Fibroblast of skin of abdomen (primary cell): ENCODE data around the gene PKN1.
A peak's percentile ranks its signal among the peaks of the same experiment; 100 is the strongest.

Experiments used
- DNase-seq: peaks from one replicate; pipeline ENCODE4 v3.0.0-alpha.2; 2013

PKN1 gene

GRCh38 chr19:14467391-14467790 lies 34.3 kb downstream of the PKN1 start:
- no peak for DNase-seq

GRCh38 chr19:14467816-14468215 lies 34.7 kb downstream of the PKN1 start:
- no peak for DNase-seq

DNA sequence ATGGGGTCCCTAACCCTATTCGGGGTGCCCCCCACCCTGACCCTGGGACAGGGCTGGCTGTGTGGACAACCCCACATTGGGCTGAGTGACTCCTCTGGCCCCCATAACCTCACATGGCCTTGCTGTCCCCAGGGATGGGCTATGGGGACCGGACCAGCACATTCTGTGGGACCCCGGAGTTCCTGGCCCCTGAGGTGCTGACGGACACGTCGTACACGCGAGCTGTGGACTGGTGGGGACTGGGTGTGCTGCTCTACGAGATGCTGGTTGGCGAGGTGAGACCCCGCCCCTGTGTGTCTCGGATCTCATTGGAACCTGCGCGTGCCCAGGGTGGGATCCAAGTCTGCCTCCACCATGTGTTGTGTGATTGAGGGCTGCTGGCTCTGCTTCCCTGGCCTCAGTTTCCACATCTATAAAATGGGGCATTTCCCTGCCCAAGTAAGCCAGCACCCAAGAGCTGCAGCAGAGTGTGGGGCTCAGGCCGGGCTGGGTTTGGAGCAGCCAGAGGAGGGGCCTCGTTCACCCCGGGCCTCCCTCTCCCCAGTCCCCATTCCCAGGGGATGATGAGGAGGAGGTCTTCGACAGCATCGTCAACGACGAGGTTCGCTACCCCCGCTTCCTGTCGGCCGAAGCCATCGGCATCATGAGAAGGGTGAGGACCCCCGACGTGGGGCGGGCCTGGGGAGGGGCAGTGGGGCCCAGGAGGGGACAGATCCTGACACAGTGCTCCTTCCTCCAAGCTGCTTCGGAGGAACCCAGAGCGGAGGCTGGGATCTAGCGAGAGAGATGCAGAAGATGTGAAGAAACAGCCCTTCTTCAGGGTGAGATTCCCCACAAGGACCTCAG lies 37.1 kb downstream of the PKN1 start:
- no peak for DNase-seq

GRCh38 chr19:14471436-14472187 lies 38.5 kb downstream of the PKN1 start:
- DNase-seq = no peak

DNA sequence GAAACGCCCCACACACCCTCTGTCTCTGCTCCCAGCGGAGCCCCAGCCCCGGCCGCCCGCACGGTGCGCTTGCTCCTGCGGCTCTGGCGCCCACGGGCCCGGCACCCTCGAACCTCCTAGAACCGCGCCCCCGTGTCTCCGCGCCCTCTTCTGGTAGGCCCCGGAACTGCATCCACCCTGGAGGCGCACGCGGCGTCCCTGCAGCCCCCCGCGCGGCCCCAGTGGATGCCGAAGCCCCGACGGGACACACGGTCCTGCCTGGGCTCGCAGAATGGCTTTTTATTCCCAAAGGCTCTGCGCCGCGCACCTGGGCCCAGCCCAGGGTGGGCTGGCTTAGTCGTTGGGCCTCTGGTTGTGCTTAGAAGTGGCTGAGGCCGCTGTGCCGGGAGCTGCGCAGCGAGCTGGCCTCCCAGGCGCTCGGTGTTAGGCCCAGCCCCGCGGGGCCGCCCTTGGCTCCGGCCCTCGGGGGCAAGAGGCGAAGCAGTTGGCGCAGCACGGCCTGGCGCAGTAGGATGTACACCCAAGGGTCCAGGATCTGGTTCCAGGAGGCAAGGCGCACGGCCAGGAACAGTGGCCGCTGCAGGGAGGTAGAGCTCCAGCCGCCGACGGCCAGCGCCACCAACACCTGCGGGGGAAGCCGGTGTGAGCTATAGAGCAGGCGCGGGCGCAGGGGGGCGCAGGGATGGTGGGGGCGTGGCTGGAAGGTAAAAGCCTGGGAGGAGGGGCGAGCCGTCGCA lies 39.3 kb downstream of the PKN1 start:
- DNase-seq = peak; percentile 48

DNA sequence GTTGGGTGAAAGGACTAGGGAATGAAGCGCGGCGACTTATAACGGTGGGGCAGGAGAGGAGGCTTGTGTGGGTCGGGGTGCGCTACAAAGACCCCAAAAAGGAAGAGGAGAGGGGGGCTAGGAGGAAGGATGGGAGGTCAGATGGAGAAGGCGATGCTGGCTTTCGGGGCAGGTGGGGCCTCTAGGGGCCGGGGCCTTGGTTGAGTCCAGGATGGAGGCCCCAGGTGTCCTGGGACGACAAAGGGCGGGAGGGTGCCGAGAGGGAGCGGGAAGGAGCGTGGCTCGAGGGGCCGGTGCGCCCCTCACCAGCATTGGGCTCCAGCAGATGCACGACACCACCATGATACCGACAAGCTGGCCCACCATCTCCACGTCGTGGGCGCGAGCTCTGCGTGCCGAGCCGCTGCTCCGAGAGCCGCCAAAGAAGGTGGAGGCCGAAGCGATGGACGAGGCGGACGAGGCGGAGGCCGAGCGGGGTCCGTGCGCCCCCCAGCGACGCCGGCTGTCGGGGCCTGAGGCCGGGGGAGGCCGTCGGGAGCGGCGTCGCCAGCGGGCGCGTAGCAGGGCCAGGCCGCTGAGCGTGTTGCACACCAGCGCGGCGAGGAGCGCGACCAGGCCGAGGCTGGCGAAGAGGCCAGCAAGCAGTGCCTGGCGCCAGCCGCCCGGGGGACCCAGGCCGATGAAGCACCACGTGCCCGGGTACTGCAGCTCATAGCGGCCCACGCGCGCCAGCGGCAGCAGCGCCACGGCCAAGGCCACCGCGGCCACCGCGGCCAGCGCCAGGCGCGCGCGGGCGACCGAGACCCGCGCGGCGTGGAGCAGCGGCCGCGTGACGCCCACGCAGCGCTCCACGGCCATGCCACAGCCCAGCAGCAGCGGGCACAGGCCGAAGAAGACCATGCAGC lies 40.2 kb downstream of the PKN1 start:
- no peak for DNase-seq

GRCh38 chr19:14473978-14474578 lies 41.0 kb downstream of the PKN1 start:
- no peak for DNase-seq

GRCh38 chr19:14474827-14475226 lies 41.7 kb downstream of the PKN1 start:
- DNase-seq = no peak

GRCh38 chr19:14475251-14476073 lies 42.4 kb downstream of the PKN1 start, which contains the start of gene PTGER1:
Gene PTGER1 (minus strand): TSS chr19:14475354. CDS start chr19:14474320, 1,034 bp downstream.
- peak; percentile 38 for DNase-seq

GRCh38 chr19:14476327-14476672 lies 43.2 kb downstream of the PKN1 start:
- no peak for DNase-seq

DNA sequence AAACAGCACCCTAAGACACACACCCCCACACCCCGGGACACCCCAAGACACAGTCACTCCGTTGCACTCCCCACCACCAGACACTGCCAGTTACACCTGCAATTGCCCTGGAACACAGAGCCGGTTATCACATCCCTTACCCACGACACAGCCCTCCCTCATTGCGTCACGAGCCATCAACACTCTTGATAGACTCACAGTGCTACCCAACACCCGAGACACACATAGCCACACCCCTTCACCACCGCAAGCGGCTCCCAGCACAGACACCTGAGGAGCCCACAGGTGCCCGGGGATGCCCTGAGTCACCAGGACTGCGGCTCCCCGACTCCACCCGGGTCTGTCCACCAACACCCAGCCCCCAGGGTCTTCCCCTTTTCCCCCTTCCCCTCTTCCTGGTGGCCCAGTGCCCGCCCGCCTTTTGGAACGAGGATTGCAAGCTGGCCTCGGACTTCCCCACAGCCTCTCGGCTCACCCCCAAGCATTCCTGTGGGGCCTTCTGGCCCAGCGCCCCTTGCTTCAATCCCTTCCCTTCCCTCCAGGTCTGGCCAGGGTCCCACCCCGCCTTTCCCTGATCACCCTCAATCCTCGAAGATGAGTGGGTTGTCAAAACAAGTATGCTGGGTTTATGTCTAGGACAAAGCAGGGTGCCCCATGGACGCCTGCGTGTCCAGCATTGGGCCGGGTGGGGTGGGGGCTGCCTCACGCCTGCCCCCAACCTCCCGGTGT lies 43.7 kb downstream of the PKN1 start:
- DNase-seq = peak; percentile 79

DNA sequence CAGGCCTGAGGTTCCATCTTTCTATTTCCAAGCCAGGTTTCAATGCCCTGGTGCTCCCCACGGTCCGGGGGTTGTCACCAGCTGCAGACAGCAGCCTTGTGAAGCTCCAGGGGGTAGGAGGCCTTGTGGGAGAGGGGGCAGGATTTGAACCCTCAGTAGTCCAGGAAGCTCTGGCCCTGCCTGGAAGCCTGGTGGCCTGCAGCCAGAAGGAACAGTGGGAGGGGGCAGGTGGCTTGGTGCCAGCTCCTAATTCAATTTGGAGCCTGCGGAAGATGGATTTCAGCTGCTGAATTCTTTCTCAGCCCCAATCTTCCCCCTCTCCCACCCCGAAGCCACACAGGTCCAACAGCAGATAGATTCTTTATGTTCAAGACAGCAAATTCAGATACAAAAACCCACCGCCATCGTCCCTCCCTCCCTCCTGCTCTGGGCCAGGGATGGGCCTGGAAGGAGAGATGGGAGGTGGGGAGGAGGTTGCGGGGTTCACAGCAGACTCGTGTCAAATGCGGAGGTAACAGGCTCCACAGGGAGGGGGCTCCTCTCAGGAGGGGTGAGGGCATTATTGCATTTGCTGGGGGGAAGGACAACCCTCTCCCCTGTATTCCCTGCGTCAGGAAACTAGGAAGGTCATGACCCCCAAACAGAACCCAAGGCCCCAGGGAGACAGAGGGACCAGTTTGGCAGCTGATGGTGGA lies 44.5 kb downstream of the PKN1 start:
- DNase-seq = peak; percentile 74

DNA sequence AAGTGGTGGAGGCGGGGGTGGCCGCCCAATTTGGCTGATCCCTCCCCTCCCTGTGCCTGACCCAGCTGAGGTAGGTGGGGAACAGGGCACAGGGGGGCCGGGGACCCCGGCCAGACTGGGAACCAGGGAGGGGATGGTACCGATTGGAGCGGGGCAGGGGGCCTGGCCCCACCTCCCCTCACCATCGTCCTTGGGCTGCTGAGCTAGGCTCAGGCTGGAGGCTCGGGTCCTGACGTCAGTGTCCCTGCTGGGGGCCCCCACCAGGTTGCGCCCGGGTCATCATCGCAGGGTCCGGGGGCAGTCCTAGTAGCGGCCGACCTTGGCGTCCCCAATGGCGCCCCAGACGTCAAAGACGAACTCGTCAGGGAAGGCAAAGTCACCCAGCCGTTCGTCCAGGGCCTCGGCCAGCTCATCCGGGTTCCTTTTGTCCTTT lies 45.0 kb downstream of the PKN1 start:
- DNase-seq = no peak

DNA sequence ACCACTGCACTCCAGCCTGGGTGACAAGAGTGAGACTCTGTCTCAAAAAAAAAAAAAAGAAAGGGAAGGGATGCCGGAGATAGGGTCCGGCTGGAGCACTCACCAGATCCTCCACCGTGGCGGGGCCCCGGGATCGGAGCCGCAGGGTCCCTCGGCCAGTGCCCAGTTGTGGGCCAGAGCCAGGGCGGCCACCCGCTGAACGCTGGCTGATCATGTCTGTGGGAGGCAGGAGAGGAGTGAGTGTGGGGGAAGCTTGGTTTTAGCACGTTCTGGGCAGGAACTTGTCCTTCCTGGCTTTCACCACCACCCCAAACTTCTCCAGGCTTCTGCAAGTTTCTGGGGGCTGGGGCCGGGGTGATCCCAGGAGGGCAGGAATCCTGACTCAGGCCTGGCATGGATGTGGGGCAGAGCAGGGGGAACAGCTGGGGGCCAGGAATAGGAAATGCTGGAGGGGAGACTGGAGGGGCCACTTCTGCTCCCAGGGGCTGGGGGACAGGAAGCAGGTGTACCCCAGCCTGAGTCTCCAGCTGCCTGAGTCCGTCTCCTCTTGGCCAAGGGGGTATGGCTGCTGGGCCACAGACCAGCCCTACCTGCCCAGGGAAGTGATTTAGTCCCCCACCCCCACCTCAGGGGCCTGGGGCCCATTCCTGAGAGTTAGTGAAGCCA lies 46.3 kb downstream of the PKN1 start:
- no peak for DNase-seq

- DNase-seq = no peak
These were observed 47.0 kb downstream of the PKN1 start for GRCh38 chr19:14479975-14480699.

- peak; percentile 67 for DNase-seq
These were observed 47.6 kb downstream of the PKN1 start for GRCh38 chr19:14480700-14481079.

DNA sequence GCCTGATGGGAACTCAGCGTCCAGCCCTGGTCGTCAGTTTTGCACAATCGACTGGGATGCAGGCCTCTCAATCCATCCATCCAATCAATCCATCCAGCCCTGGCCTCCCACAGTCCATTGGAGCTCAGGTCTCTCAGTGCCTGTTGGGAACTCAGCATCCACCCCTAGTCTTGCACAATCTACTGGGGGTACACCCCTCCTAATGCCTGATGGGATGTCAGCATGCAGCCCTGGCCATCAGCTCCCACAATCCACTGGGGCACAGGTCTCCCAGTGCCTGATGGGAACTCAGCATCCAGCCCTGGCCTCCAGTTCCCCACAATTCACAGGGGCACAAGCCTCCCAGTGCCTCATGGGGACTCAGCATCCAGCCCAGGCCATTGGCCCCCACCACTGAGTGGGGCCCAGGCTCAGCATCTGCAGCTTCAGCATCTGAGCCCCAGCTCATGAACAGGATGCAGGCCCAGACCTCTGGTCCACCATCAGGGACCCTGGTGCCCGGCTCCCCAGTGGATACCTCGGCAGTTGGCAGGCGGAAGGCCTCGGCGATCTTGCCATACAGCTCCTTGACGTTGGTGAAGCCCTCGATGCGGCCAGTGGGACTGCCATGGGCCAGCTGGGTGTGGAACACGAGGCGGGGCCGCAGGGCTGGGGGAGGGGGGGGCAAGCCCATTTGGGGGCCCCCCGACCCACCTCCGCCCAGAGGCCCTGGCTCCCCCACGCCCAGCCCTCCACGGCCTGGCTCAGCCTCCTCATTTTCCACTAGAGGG lies 49.3 kb downstream of the PKN1 start:
- DNase-seq = no peak
